Fibroblast of mammary gland (primary cell): Measurements from ENCODE around the gene ARHGAP44.
A peak's percentile ranks its signal among the peaks of the same experiment; 100 is the strongest.

Experiments used
- DNase-seq: peaks from one replicate; pipeline ENCODE4 v3.0.0-alpha.2; 2010; ENCODE audit warnings: low read depth
- H3K4me3 ChIP-seq: 2 replicates; pipeline ENCODE4 v1.5.1; 2011; ENCODE audit warnings: low read depth, mild to moderate bottlenecking, low read length, moderate library complexity; ENCODE audit not compliant: control insufficient read depth
- CTCF ChIP-seq: conservative IDR thresholded peaks from 2 replicates; pipeline ENCODE4 v1.5.1; 2011; ENCODE audit warnings: low read depth, low read length, inconsistent platforms; ENCODE audit not compliant: control insufficient read depth, insufficient read depth

ARHGAP44 gene

GRCh38 chr17:12947047-12947446 is 157.7 kb downstream of the ARHGAP44 start:
- no peak overlapping the region for H3K4me3 ChIP-seq
- no peak for DNase-seq
- TF ChIP-seq CTCF = no peak

DNA sequence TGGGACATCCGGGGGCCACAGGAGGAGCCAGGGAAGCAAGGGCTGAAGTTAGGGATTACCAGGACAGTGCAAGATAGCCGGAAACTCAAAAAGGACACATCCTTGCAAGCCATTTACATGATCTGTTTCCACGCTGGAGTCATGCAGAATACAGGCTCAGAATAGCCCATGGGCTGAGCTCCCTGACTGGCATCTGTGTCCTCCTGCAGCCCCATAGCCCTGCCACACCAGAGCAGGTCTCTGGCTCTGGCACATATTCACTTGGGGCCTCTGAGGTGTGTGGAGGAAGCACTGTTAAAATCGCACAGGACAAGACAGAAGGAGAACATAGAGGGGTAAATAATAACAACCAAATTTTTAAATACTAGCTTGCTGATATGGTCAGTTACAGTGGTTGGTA is 162.7 kb downstream of the ARHGAP44 start:
- DNase-seq = no peak
- no peak for TF ChIP-seq CTCF
- no peak overlapping the region for H3K4me3 ChIP-seq

GRCh38 chr17:12953156-12953555 is 163.9 kb downstream of the ARHGAP44 start:
- no peak overlapping the region for H3K4me3 ChIP-seq
- TF ChIP-seq CTCF = no peak
- DNase-seq = no peak

DNA sequence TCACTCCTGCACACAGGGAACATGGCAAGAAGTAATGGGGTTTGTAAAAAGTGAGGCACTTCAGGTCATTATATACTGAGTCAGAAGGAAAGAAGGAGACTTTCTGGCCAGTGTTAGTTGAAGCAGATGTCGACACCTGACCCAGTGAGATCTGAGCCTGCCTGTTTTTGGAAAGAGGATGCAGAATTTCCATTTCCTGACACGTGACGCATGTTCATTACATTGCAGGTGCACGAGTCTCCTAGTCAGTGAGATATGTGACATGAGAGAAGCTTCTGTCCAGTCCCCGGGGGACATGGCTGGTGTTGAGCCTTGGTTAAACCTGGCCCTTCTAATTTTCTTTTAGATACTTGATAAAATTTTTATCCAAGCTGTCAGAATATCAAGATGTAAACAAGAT is 166.2 kb downstream of the ARHGAP44 start:
- H3K4me3 ChIP-seq = no peak overlapping the region
- DNase-seq = no peak
- TF ChIP-seq CTCF = no peak

DNA sequence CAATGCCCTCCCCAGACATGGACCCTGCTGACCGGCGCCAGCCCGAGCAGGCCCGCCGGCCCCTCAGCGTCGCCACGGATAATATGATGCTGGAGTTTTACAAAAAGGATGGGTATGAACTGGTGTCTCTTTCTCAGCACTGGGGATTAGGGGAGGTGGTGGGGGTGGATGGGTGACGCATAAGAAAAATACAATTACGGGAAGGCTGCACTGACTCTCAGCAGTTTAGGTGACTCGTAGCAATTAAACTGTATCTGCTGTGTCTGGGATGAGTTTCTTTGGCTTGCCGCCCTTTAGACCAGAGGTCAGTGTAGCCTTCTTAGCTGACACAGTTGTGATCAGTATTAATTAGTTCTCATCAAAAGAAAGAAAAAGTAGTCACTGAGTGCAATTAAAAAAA is 169.5 kb downstream of the ARHGAP44 start:
- no peak for TF ChIP-seq CTCF
- DNase-seq = peak; percentile 89
- no peak overlapping the region for H3K4me3 ChIP-seq

- H3K4me3 ChIP-seq = no peak overlapping the region
- DNase-seq = peak; percentile 88
- TF ChIP-seq CTCF = no peak
These were observed 170.1 kb downstream of the ARHGAP44 start for GRCh38 chr17:12959441-12959840.

DNA sequence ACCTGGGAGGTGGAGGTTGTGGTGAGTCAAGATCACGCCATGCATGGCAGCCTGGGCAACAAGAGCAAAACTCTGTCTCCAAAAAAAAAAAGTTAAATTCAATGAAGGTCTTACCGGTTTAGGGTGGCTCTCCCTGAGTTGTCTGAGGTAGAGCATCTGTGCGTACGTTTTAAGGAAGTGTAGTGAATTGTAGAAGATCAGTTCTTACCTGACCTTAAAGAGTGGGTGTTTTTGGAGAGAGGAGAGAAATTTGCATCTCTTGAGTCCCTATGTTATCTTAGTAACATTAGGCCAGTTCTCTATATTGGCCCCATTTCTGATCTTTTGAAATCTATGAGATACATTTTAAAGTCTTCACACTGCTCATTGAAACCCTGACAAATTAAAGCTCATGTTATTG is 172.4 kb downstream of the ARHGAP44 start:
- TF ChIP-seq CTCF = no peak
- H3K4me3 ChIP-seq = no peak overlapping the region
- no peak for DNase-seq
